ENCODE data around the gene SLC9A7.

DNA sequence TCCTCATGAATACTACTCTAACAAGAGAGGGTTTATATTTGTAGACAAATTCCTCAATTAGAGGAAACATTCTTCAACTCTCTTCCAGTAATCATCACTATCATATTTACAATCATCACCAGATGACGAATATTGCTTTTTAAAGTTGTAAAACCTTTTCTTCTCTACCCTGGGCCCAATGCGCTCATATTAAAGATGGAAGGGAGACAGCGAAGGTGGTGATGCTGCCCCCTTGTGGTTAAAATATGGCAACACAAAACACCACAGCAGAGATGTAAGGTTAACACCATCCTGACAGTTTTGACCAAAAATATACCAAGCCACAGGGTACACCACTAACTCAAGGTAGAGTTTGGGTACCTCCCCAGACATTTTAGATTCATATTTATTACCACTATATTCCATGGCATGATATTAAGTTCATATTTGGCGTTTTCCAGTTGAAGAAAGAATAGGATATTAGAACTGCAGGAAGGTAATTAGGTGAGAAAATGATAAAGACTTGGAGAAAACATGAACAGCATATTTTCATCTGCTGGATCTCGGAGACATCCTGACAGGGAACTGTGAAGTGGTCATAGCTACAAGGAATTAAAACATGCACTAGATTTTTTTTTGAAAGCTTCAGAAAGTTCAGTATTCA, 72.8 kb downstream of the SLC9A7 start:
- no peak for TF ChIP-seq POLR2A (IDR thresholded peaks at IDR 0.05; ENCODE audit: low read length)
- no peak for TF ChIP-seq GATA1 (IDR thresholded peaks at IDR 0.05; ENCODE audit: low read depth, low read length)

Measured in erythroblast (primary cell).